Measurements from ENCODE around the gene FAM124A.

- TF ChIP-seq CTCF (conservative IDR thresholded peaks at IDR 0.05 in 1 of 2, IDR thresholded peaks at IDR 0.05 in 1 of 2; ENCODE audit: extremely low read depth in 1 of 2, insufficient read depth in 1 of 2, low read depth in 1 of 2, low read length in 2 of 2) (no peak), EZH2 (IDR thresholded peaks at IDR 0.05; ENCODE audit: borderline replicate concordance, low read length) (no peak)
These were observed 56.4 kb downstream of the FAM124A start for GRCh38 chr13:51278426-51279130.
